ENCODE measurements around the gene ARMH4.

GRCh38 chr14:58066115-58066514, 85.9 kb downstream of the ARMH4 start:
- TF ChIP-seq CTCF (IDR thresholded peaks at IDR 0.05 in 8 of 11, conservative IDR thresholded peaks at IDR 0.05 in 3 of 11) (no peak), POLR2A (IDR thresholded peaks at IDR 0.05) (no peak)

All from spleen (tissue), 7 donors.